KMS-11 (cell line): ENCODE measurements around the gene PDE6C.

Source experiments
- H2AFZ ChIP-seq: fragments of 200-600 bp; sonication (generic); 2 replicates; pipeline ENCODE4 v1.6.1; 2016; ENCODE audit warnings: antibody characterized with exemption, mixed run types, low read depth
- H3K27ac ChIP-seq: fragments of 200-600 bp; sonication (generic); 2 replicates; pipeline ENCODE4 v1.6.1; 2016; ENCODE audit warnings: mild to moderate bottlenecking, mixed run types
- H3K27me3 ChIP-seq: fragments of 200-600 bp; sonication (generic); 2 replicates; pipeline ENCODE4 v1.6.1; 2017; ENCODE audit warnings: mild to moderate bottlenecking, low read depth, mixed run types, moderate library complexity; ENCODE audit not compliant: insufficient read depth
- H3K36me3 ChIP-seq: fragments of 200-600 bp; sonication (generic); 2 replicates; pipeline ENCODE4 v1.6.1; 2017; ENCODE audit warnings: mild to moderate bottlenecking, mixed run types; ENCODE audit not compliant: insufficient read depth
- H3K4me1 ChIP-seq: fragments of 200-600 bp; sonication (generic); 2 replicates; pipeline ENCODE4 v1.6.1; 2016; ENCODE audit warnings: mild to moderate bottlenecking, low read depth, mixed run types; ENCODE audit not compliant: poor library complexity, severe bottlenecking
- H3K4me2 ChIP-seq: fragments of 200-600 bp; sonication (generic); 2 replicates; pipeline ENCODE4 v1.7.0; 2016; ENCODE audit warnings: mild to moderate bottlenecking, mixed run types
- H3K4me3 ChIP-seq: fragments of 200-600 bp; sonication (generic); IDR thresholded peaks from 2 replicates; pipeline ENCODE4 v1.6.1; 2017; ENCODE audit warnings: low read depth, low read length, mixed read lengths; ENCODE audit not compliant: insufficient read depth
- H3K79me2 ChIP-seq: fragments of 200-600 bp; sonication (generic); 2 replicates; pipeline ENCODE4 v1.6.1; 2016; ENCODE audit warnings: low read depth, mixed run types; ENCODE audit not compliant: insufficient read depth
- H3K9ac ChIP-seq: fragments of 200-600 bp; sonication (generic); 2 replicates; pipeline ENCODE4 v1.6.1; 2016; ENCODE audit warnings: mild to moderate bottlenecking, mixed run types
- H4K20me1 ChIP-seq: fragments of 200-600 bp; sonication (generic); 2 replicates; pipeline ENCODE4 v1.6.1; 2016; ENCODE audit warnings: mild to moderate bottlenecking, mixed run types; ENCODE audit not compliant: insufficient read depth
- CTCF ChIP-seq: fragments of 200-600 bp; sonication (generic); conservative IDR thresholded peaks from 2 replicates; pipeline ENCODE4 v1.6.1; 2017; ENCODE audit warnings: low read depth, mild to moderate bottlenecking, antibody characterized with exemption, low read length, moderate library complexity, mixed read lengths

PDE6C gene

GRCh38 chr10:93608421-93608820 is 3.9 kb upstream of the PDE6C start:
- no peaks in the 10 kb centered on the region for H3K36me3 ChIP-seq
- no peak overlapping the region for H3K4me3 ChIP-seq
- H3K79me2 ChIP-seq = no peaks in the 10 kb centered on the region
- H3K27ac ChIP-seq = no peak overlapping the region
- no peaks in the 10 kb centered on the region for H3K27me3 ChIP-seq
- H3K9ac ChIP-seq = no peak overlapping the region
- H3K4me1 ChIP-seq = no peaks in the 10 kb centered on the region
- no peak for TF ChIP-seq CTCF
- no peaks in the 10 kb centered on the region for H4K20me1 ChIP-seq
- H2AFZ ChIP-seq = no peak overlapping the region
- H3K4me2 ChIP-seq = no peak overlapping the region

DNA sequence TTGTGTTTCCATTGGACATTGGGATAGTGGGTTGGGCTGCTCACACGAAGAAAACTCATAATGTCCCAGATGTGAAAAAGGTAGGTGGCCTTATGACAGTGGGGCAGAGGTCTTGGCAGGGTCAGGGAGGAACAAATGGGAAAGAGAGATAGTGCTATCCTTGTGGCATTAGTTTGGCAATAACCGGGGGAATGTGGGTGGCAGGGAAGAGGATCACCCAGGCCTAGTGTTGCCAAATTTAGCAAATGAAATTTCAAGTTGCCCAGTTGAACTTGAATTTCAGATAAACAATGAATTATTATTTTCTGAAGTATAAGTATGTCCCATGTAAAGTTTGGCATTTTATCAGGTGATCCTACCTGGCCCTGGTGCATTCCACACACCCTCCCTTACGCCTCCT is 789 bp downstream of the PDE6C start:
- Histone ChIP-seq H4K20me1 (no peaks in the 10 kb centered on the region), H3K79me2 (no peaks in the 10 kb centered on the region), H3K27me3 (no peaks in the 10 kb centered on the region), H3K4me3 (no peak overlapping the region), H3K36me3 (no peaks in the 10 kb centered on the region), H3K4me2 (no peak overlapping the region), H3K9ac (no peak overlapping the region), H2AFZ (no peak overlapping the region), H3K4me1 (no peaks in the 10 kb centered on the region), H3K27ac (no peak overlapping the region)
- no peak for TF ChIP-seq CTCF

- TF ChIP-seq CTCF = no peak
- Histone ChIP-seq H4K20me1 (no peaks in the 10 kb centered on the region), H3K27me3 (no peaks in the 10 kb centered on the region), H3K4me3 (no peak overlapping the region), H3K4me1 (no peaks in the 10 kb centered on the region), H3K27ac (no peak overlapping the region), H3K4me2 (no peak overlapping the region), H3K9ac (no peak overlapping the region), H2AFZ (no peak overlapping the region), H3K79me2 (no peaks in the 10 kb centered on the region), H3K36me3 (no peaks in the 10 kb centered on the region)
Measured at GRCh38 chr10:93614101-93614825, 1.9 kb downstream of the PDE6C start.

GRCh38 chr10:93615576-93616235 is 3.4 kb downstream of the PDE6C start:
- no peaks in the 10 kb centered on the region for H3K36me3 ChIP-seq
- H3K79me2 ChIP-seq = no peaks in the 10 kb centered on the region
- no peak overlapping the region for H3K9ac ChIP-seq
- H2AFZ ChIP-seq = no peak overlapping the region
- H4K20me1 ChIP-seq = no peaks in the 10 kb centered on the region
- no peak overlapping the region for H3K4me3 ChIP-seq
- H3K27me3 ChIP-seq = no peaks in the 10 kb centered on the region
- no peak overlapping the region for H3K4me2 ChIP-seq
- no peak for TF ChIP-seq CTCF
- H3K27ac ChIP-seq = no peak overlapping the region
- no peaks in the 10 kb centered on the region for H3K4me1 ChIP-seq
